Measurements from ENCODE around the gene TVP23A.
"Not testable (repeated sequence)": the region's sequence is repeated elsewhere in the genome, so short reads cannot be mapped to it uniquely, and the experiment has no call there.

TVP23A gene

DNA sequence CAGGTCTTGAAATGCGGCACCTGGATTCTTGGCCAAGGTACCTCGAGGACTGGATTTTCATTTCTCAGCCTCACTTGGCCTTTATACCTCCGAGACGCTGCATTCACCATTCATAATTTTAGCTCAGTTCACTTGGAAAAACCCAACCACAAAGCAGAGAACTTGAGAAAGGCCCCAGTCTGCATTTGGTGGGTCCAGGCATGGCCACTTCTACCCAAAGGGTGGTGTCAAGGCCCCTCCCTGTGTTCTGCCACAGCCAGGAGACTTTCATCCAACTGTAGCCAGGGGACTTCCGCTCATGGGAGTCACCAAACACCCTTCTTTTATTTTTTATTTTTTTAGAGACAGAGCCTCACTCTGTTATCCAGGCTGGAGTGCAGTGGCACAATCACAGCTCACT is 14.7 kb upstream of the TVP23A start:
- TF ChIP-seq, protein P1, sequence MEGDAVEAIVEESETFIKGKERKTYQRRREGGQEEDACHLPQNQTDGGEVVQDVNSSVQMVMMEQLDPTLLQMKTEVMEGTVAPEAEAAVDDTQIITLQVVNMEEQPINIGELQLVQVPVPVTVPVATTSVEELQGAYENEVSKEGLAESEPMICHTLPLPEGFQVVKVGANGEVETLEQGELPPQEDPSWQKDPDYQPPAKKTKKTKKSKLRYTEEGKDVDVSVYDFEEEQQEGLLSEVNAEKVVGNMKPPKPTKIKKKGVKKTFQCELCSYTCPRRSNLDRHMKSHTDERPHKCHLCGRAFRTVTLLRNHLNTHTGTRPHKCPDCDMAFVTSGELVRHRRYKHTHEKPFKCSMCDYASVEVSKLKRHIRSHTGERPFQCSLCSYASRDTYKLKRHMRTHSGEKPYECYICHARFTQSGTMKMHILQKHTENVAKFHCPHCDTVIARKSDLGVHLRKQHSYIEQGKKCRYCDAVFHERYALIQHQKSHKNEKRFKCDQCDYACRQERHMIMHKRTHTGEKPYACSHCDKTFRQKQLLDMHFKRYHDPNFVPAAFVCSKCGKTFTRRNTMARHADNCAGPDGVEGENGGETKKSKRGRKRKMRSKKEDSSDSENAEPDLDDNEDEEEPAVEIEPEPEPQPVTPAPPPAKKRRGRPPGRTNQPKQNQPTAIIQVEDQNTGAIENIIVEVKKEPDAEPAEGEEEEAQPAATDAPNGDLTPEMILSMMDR (IDR thresholded peaks at IDR 0.05; ENCODE audit: insufficient read depth, low read length, missing control alignments) = no peak
- DNase-seq (ENCODE audit: low read depth, low spot score) = no peak

DNA sequence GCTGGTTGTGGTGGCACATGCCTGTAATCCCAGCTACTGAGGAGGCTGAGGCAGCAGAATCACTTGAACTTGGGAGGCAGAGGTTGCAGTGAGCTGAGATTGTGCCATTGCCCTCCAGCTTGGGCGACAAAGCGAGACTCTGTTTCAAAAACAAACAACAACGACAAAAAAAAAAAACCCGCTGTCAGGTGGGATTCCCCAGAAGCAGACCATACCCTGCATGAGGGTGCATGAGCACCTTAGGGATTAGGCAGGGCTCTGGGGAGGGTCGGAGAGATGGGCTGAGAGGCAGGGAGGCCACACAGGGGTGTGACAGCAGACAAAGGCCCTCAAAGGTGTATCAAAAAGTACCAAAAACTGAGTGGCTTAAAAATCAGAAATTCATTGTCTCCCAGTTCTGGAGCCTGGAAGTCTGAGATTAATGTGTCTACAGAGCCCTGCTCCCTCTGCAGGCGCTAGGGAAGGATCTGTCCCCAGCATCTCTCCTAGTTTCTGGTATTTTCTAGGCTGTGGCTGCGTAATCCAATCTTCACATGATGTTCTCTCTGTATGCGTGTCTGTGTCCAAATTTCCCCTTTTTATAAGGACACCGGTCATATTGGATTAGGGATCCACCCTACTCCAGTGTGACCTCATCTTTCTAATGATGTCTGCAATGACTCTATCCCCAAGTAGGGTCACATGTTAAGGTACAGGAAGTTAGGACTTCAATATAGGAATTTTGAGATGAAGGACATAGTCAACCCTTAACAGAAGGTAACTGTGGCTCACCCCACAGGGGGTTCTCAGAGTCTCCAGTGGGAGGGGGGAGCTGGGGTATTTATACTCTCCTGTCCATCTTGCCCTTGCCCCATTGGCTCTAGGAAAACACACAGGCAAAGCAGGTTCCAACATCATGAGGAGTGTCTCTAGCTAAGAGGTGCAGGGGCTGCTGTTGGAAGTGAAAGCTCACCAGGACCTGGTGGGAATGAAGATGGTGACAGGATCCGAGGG is 13.6 kb upstream of the TVP23A start:
- ChIA-PET CTCF (no interaction called here), POLR2A (no interaction called here)
- DNase-seq (ENCODE audit: low read depth, low spot score) = no peak
- no peak overlapping the region for H3K4me3 ChIP-seq (ENCODE audit: low read depth, low read length)
- TF ChIP-seq, protein P1 (IDR thresholded peaks at IDR 0.05; ENCODE audit: insufficient read depth, low read length, missing control alignments) = no peak

More for the DNA sequence above, 14.7 kb upstream of the TVP23A start:
- ChIA-PET POLR2A (no interaction called here), CTCF (no interaction called here)
- H3K4me3 ChIP-seq (ENCODE audit: low read depth, low read length) = no peak overlapping the region

DNA sequence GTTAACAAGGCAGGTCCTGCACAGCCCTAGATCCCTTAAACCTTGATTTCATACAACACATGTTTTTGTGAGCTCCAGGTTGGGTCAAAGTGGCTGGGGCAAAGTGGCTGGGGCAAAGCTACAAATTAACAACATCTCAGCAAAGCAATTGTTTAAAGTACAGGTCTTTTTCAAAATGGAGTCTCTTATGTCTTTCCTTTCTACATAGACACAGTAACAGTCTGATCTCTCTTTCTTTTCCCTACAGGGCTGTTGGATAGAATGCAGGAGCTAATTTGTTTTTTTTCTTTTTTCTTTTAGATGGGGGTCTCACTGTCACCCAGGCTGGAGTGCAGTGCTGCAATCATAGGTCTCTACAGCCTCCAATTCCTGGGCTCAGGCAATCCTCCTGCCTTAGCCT is 11.6 kb upstream of the TVP23A start:
- DNase-seq (ENCODE audit: low read depth, low spot score); POLR2A ChIA-PET; CTCF ChIA-PET; H3K4me3 ChIP-seq (ENCODE audit: low read depth, low read length): not testable (repeated sequence)

DNA sequence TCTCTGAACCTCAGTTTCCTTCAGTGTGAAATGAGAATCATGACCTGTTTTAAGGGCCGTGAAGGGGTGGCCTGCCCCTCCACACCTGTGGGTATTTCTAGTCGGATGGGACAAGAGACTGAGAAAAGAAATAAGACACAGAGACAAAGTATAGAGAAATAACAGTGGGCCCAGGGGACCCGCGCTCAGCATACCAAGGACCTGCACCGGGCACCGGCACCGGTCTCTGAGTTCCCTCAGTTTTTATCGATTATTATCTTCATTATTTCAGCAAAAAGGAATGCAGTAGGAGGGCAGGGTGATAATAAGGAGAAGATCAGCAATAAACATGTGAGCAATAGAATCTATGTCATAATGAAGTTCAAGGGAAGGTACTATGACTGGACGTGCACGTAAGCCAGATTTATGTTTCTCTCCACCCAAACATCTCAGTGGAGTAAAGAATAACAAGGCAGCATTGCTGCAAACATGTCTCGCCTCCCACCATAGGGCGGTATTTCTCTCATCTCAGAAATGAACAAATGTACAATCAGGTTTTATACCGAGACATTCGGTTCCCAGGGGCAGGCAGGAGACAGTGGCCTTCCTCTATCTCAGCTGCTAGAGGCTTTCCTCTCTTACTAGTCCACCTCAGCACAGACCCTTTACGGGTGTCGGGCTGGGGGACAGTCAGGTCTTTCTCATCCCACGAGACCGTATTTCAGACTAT is 10.9 kb upstream of the TVP23A start:
- DNase-seq (ENCODE audit: low read depth, low spot score); POLR2A ChIA-PET; CTCF ChIA-PET; H3K4me3 ChIP-seq (ENCODE audit: low read depth, low read length): not testable (repeated sequence)

DNA sequence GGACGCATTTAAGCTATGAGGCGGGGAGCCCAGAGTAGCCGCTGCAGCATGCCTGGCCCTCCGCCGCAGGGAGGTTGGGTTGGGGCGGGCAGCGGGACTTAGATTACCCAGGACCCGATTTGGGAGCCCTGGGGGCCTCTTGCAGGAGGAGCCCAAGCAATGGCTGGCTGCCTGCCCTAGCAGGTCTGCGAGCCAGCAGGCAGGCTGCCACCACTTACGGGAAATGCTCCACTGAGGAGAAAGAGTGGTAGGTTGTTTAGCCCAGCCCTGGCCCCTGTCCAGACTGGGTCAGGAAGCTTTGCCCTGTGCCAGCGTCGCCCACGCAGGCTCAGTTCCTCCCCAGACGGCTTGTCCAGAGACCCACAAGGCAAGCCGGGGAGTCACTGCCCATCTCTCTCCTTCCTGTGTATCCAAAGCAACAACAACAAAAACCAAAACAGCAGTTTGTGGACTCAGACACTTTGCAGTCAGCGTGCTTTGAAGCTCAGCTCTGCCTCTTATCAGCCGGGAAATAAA is 10.3 kb upstream of the TVP23A start:
- no peak for DNase-seq (ENCODE audit: low read depth, low spot score)
- TF ChIP-seq, protein P1 (IDR thresholded peaks at IDR 0.05; ENCODE audit: insufficient read depth, low read length, missing control alignments) = no peak
- ChIA-PET POLR2A (no interaction called here), CTCF (no interaction called here)
- H3K4me3 ChIP-seq (ENCODE audit: low read depth, low read length) = no peak overlapping the region

DNA sequence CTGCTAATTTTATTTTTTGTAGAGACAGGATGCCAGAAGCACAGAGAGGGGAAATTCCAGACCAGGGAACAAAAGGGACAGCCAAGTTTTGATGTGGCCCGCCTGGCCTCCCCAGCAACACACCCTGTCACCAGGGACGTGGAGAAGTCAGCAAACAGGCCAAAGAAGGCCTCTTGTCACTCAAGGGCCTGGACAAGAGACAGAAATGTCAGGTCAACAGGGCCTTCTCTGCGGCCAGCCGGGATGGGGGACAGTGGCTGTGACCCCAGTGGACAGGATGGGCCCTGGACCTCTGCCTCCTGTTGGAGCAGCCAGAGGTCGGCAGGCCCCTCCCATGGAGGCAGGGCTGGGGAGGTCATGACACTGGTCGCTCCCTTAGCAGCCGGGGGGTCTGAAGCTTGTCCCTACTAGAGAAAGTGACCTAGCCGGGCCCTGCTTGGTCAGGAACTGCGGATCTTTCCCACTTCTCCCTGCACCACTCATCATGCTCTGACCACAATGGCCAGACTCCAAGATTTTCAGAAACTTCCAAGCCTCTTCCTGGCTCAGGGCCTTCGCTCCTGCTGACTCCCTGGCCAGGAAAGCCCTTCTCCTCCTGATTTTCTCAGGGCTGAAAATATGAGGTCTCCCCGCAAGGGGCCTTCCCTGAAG is 9.2 kb upstream of the TVP23A start:
- TF ChIP-seq, protein P1 (IDR thresholded peaks at IDR 0.05; ENCODE audit: insufficient read depth, low read length, missing control alignments) = no peak
- CTCF ChIA-PET = no interaction called here
- DNase-seq (ENCODE audit: low read depth, low spot score) = peak; percentile 34
- no peak overlapping the region for H3K4me3 ChIP-seq (ENCODE audit: low read depth, low read length)
- POLR2A ChIA-PET = no interaction called here

All from AG04449 (cell line).